HG03342 (cell line): ENCODE results near the gene KRTAP10-3.
"Not testable (repeated sequence)": the region's sequence is repeated elsewhere in the genome, so short reads cannot be mapped to it uniquely, and the experiment has no call there.

ENCODE experiments used
- ATAC-seq: cut with Tn5 transposase; IDR thresholded peaks from one replicate; pipeline ENCODE4 v1.9.1; 2021; ENCODE audit warnings: mild to moderate bottlenecking, moderate library complexity; ENCODE audit not compliant: unreplicated experiment

KRTAP10-3 gene

DNA sequence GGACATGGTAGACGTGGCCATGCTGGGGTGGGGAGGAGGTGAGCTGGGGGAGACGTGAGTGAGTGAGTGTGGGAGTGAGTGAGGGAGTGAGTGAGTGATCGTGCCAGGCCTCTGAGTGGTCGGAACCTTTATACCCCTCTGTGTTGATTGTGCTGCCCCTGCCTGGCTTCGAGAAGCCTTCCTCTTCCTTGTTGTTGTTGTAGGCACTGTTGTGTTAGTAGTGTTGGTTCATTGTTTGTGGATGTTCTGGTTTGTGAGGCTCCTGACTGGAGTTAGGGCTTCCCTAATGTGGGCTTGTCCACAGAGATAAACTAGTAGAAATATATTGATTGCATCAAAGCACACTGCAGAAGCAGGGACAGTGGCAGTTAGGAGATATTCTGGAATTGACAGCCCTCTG, at the start of gene KRTAP10-3:
KRTAP10-3 (minus strand) TSS at position 101 of the 400 bp plus-strand sequence; CDS start at position 21, 80 bp downstream.
- no peak for ATAC-seq

DNA sequence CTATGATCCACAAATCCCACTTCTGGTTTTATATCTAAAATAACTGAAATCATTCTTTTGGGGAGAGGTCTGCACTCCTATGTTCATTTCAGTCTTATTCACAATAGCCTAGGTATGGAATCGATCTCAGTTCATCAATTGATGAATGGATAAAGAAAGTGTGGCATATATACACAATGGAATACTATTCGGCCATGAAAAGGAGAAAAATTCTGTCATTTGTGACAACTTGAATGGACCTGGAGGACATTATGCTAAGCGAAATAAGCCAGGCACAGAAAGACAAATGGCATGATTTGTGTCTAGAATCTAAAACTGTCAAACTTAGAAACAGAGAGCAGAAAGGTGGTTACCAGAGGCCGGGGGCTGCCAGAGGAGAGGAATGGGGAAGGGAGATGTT, 47.9 kb upstream of the KRTAP10-3 start:
- ATAC-seq, result no peak

- no peak for ATAC-seq
Observed at GRCh38 chr21:44603911-44604310, 45.3 kb upstream of the KRTAP10-3 start.

GRCh38 chr21:44603109-44603875, 44.7 kb upstream of the KRTAP10-3 start:
- no peak for ATAC-seq

DNA sequence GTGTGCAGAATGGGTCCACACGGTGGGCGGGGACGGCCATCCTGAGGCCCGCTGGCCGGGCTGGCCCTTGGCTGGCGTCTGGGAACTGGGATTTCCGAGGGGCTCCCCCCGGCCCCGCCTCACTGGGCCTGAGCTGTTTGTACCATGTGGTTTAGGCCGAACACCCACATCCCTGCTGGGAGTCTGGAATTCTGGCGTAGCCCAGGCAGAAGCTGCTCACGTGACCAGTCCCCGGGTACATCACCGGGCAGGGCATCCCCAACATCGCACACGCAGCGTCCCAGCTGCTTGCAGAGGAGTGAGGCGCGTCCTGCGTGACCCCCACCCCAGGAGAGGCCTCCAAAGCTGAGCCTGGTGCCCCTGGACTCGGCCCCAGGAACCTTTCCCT, 43.9 kb upstream of the KRTAP10-3 start:
- no peak for ATAC-seq

DNA sequence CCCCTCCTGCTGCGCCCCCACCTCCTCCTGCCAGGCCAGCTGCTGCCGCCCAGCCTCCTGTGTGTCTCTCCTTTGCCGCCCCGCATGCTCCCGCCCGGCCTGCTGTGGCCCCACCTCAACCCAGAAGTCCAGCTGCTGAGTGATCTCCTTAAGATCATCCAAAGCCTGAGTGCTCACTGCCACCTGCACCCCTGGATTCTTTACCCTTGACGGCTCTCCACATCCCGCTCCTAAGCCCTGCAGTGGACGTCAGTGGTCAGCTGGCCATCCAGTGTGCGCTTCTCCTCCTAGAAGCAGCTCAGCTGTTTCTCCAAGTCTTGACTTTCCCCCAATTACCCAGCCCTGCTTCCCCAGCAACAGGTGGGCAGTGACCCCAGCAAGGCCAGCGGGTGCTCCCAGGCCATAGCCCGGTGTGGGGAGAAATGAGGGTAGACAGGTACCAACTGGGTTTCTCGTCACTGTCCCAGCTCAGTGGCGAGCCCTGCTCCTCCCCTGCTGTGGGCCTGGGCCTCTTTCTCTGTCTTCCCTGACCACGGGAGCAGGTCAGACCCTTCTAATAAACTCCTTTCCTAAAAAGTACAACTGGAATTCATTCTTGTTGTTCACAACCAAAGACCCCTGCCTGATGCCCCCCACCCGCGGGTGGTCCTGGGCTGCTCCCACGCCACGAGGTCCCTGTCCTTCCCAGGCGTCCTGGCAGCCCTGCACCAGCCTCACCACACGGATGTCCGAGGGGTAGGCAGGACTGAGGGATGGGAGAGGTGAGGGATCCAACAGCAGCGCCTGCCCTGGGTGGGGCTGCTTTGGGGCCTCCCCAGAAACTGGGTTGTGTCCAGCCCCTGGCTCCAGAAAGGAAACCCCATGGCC, 43.2 kb upstream of the KRTAP10-3 start:
- ATAC-seq, result no peak

- ATAC-seq, result not testable (repeated sequence)
Observed at GRCh38 chr21:44601091-44601490, 42.5 kb upstream of the KRTAP10-3 start.

DNA sequence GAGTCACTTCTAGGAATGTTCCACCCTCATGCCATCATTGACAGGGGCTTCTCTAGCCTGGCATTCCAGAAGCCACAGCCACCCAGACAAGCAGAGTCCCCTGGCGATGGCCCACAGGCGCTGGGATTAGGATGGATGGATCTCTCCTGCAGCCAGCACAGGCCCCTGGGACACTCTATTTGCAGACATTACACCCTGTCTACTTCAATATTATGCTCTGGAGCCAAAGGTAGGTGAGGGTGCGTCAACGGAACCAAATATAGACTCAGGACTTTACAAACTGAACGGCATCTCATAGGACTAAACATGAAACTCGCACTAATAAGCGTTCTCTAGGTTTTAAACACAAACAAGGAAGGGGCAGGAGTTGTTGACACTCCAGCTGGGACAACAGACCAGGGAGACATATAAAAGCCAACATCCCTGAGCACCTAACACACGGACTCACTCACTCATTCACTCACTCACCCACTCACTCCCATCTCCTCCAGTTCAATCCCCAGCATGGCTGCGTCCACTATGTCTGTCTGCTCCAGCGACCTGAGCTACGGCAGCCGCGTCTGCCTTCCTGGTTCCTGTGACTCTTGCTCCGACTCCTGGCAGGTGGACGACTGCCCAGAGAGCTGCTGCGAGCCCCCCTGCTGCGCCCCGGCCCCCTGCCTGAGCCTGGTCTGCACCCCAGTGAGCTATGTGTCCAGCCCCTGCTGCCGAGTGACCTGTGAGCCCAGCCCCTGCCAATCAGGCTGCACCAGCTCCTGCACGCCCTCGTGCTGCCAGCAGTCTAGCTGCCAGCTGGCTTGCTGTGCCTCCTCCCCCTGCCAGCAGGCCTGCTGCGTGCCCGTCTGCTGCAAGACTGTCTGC, 41.8 kb upstream of the KRTAP10-3 start, which contains the start of gene KRTAP10-7:
KRTAP10-7 (plus strand) TSS at position 480 of the 861 bp plus-strand sequence; CDS start at position 505, 25 bp downstream.
- not testable (repeated sequence) for ATAC-seq

GRCh38 chr21:44599264-44600029, 40.9 kb upstream of the KRTAP10-3 start:
- ATAC-seq, result no peak

GRCh38 chr21:44598061-44598460, 39.5 kb upstream of the KRTAP10-3 start:
- ATAC-seq, result no peak

- no peak for ATAC-seq
Observed at GRCh38 chr21:44596068-44596725, 37.6 kb upstream of the KRTAP10-3 start.

DNA sequence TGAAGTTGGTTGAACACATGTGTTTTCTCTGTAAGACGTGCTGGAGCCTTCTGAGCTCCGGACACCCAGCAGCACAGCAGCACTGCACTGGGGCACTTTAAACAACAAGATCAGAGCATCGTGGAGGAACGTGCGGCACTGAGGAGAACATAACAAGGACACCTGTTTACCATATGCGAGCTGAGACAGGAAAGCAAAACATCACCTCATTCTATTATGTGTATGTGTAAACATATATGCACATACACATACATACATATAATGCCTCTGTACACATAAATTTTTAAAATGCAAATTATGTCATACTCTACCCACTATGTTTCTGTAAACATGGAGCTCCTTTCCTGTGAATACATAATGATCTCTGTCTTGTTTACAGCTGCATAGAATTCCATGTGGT, 36.9 kb upstream of the KRTAP10-3 start:
- no peak for ATAC-seq

GRCh38 chr21:44594406-44594916, 35.9 kb upstream of the KRTAP10-3 start:
- ATAC-seq, result no peak

DNA sequence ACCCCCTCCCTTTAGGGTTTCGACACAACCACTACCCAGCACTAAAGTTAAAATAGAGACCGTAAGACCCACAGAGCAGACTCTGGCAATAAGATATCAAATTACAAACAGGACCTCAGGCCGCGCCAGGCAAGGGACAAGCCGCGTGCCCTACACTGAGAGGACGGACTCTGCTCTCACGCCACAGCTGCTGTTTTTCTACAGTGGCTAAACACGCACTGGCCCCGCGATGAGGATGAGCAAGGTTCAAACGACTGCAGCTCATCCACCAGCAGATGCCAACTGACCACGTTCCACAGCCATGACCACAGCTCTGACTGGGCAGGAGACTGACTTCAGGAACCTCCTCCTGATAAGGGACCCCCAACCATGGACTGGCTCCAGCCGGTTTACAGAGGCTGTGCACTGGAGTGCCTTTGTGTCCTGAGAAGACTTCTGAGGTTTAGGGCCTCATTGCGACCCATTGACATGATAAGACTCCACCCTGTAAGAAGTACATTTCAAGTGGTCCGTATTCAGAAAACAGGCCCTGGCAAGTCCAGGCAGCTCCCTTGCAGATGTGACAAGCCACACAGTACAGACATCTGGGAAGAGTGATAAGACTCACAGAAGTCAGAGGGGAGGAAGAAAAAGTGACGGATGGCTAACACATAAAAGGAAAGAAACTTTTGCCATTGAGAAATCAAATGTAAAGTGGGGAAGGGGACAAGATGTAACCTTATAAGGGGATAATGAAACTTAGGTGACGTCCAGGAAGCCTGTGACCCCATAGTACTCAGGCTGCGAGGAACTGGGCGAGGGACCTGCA, 35.2 kb upstream of the KRTAP10-3 start:
- ATAC-seq, result no peak

DNA sequence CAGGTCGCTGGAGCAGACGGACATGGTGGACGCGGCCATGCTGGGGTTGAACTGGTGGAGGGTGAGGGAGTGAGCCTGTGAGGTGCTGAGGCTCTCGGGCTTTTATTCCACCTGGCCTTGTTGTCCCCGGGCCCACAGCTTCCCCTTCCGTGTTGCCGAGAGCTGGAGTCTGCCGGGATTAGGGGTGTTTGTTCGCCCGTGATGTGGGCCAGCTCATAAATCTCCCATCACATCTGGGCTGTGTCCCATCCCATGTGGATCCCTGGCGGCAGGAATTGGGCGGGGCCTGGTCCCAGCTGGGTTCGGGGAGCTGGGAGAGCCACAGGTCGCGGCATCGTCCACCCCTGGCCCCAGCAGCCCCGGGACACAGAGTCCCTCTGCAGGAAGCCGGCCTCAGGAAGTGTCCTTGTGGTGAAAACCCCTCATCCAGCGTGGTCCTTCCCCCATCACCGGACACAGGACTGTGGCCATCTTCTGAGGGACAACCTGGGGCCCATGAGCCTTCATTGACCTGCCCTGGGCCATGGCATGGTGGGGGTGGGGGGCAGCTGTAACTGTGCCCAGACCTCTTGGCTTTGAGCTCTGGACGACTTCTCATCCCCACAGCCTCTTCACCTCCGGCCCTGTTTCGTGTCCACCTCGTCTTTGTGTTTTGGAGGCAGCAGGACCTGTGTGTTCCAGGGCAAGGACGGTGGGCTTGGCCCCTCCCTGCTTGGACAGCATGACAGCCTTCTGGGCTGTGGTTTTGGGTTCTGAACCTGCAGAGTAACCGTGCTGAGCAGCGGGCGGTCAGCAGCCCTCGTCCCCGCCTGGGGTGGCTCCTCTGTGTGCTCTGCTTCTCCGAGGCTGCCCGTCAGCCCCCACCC, 34.1 kb upstream of the KRTAP10-3 start, which contains the start of gene KRTAP10-6:
KRTAP10-6 (minus strand) TSS at position 60 of the 866 bp plus-strand sequence; CDS start at position 39, 21 bp downstream.
- ATAC-seq, result no peak

DNA sequence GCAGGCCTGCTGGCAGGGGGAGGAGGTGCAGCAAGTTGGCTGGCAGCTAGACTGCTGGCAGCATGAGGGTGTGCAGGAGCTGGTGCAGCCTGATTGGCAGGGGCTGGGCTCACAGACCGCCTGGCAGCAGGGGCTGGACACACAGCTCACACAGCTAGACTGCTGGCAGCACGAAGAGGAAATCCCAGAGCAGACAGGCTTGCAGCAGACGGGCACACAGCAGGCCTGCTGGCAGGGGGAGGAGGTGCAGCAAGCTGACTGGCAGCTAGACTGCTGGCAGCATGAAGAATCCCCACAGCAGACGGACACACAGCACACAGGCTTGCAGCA, 33.2 kb upstream of the KRTAP10-3 start:
- not testable (repeated sequence) for ATAC-seq
